H1 (cell line): Measurements from ENCODE around the gene ACADSB. TPM values are rescaled to one million over a fixed set of nuclear protein-coding genes. Genes with fewer than 3 reads are reported as not detected.

Source experiments
- CTCF ChIA-PET: fragments of 300-600 bp; sonication (Branson Sonifier 250); formaldehyde crosslinking; loops from one replicate; lab custom pipeline; 2021; ENCODE audit not compliant: partially characterized antibody; lab: Charles Lee
- POLR2A ChIA-PET: fragments of 300-600 bp; sonication (Branson Sonifier 250); formaldehyde crosslinking; loops from one replicate; lab custom pipeline; 2021; ENCODE audit warnings: inconsistent platforms; ENCODE audit not compliant: partially characterized antibody; lab: Charles Lee
- DNase-seq, 2 experiments: peaks; one replicate each; pipeline versions ENCODE4 v3.0.0 to v3.0.0-alpha.2; 2010 to 2022; ENCODE audit warnings: low spot score in 2 of 2, low read depth in 1 of 2, mixed read lengths in 1 of 2
- FAIRE-seq: peaks from 2 replicates; lab custom pipeline; 2011; peaks lifted over from hg19 to GRCh38; lab: Jason Lieb, UNC
- H2AFZ ChIP-seq: 2 replicates; pipeline ENCODE4 v1.8.1; 2012; ENCODE audit warnings: low read length, inconsistent platforms
- H2AK5ac ChIP-seq: 2 replicates; pipeline ENCODE4 v1.6.1; 2013; ENCODE audit warnings: low read depth, low read length
- H2BK120ac ChIP-seq: replicated peaks from 2 replicates; pipeline ENCODE3; 2013; ENCODE audit warnings: low read depth, low read length, inconsistent platforms
- H2BK12ac ChIP-seq: 2 replicates; pipeline ENCODE4 v1.6.1; 2013; ENCODE audit warnings: low read depth, low read length
- H2BK15ac ChIP-seq: 2 replicates; pipeline ENCODE4 v1.6.1; 2013; ENCODE audit warnings: low read length
- H2BK20ac ChIP-seq: 2 replicates; pipeline ENCODE4 v1.6.1; 2013; ENCODE audit warnings: low read length
- H2BK5ac ChIP-seq: 2 replicates; pipeline ENCODE4 v1.6.1; 2013; ENCODE audit warnings: low read depth, low read length
- H3K14ac ChIP-seq: 2 replicates; pipeline ENCODE4 v1.6.1; 2013; ENCODE audit warnings: inconsistent platforms; ENCODE audit not compliant: insufficient read length
- H3K18ac ChIP-seq: 2 replicates; pipeline ENCODE4 v1.6.1; 2013; ENCODE audit warnings: low read length; ENCODE audit errors: extremely low read depth
- H3K23ac ChIP-seq: 2 replicates; pipeline ENCODE4 v1.6.1; 2013; ENCODE audit warnings: inconsistent platforms; ENCODE audit not compliant: insufficient read length
- H3K23me2 ChIP-seq: 2 replicates; pipeline ENCODE4 v1.6.1; 2013; ENCODE audit warnings: low read depth, low read length
- H3K27ac ChIP-seq: 2 replicates; pipeline ENCODE4 v1.6.1; 2011; ENCODE audit warnings: low read depth, low read length, inconsistent platforms
- H3K27me3 ChIP-seq, 4 experiments: replicated peaks in 1 of 4; 1 replicate in 1 of 4; 2 replicates in 3 of 4; pipeline versions ENCODE4 v1.6.1 to v1.8.1; 2011 to 2013; ENCODE audit warnings: low read length in 3 of 4, mild to moderate bottlenecking in 3 of 4, inconsistent platforms in 2 of 4, mixed read lengths in 2 of 4, moderate library complexity in 1 of 4; ENCODE audit not compliant: control insufficient read depth in 3 of 4, insufficient read depth in 3 of 4; ENCODE audit errors: extremely low read depth in 1 of 4
- H3K36me3 ChIP-seq, 4 experiments: 2 replicates each; pipeline versions ENCODE4 v1.6.1 to v1.8.1; 2011 to 2013; ENCODE audit warnings: mild to moderate bottlenecking in 4 of 4, low read length in 3 of 4, moderate library complexity in 2 of 4, control low read depth in 1 of 4, inconsistent platforms in 1 of 4; ENCODE audit not compliant: insufficient read depth in 4 of 4, control insufficient read depth in 2 of 4
- H3K4ac ChIP-seq: replicated peaks from 2 replicates; pipeline ENCODE3; 2013; ENCODE audit warnings: low read length, low read depth, mixed read lengths, inconsistent platforms; ENCODE audit not compliant: insufficient read length
- H3K4me1 ChIP-seq, 4 experiments: replicated peaks in 1 of 4; 1 replicate in 1 of 4; 2 replicates in 3 of 4; pipeline versions ENCODE4 v1.6.1 to v1.8.1; 2011 to 2013; ENCODE audit warnings: low read length in 3 of 4, inconsistent platforms in 2 of 4, mixed read lengths in 1 of 4; ENCODE audit not compliant: insufficient read depth in 4 of 4, control insufficient read depth in 3 of 4
- H3K4me2 ChIP-seq, 2 experiments: 2 replicates each; pipeline versions ENCODE4 v1.6.1 to v1.8.1; 2011 to 2013; ENCODE audit warnings: low read depth in 2 of 2, low read length in 2 of 2, control low read depth in 1 of 2, inconsistent platforms in 1 of 2, mild to moderate bottlenecking in 1 of 2; ENCODE audit not compliant: insufficient read depth in 1 of 2
- H3K4me3 ChIP-seq, 4 experiments: fragments of 200-600, 300-600 bp in 1 of 4; sonication (generic), shearing (Covaris generic), sonication (Bioruptor Twin) in 1 of 4; 2 replicates each; pipeline versions ENCODE4 v1.5.1 to v1.8.1; 2011 to 2016; ENCODE audit warnings: low read length in 4 of 4, low read depth in 3 of 4, control low read depth in 2 of 4, inconsistent platforms in 2 of 4, mild to moderate bottlenecking in 2 of 4, mixed read lengths in 1 of 4, moderate library complexity in 1 of 4; ENCODE audit not compliant: insufficient read depth in 2 of 4; ENCODE audit errors: extremely low read depth in 1 of 4
- H3K56ac ChIP-seq: replicated peaks from 2 replicates; pipeline ENCODE3; 2013; ENCODE audit warnings: low read depth, mild to moderate bottlenecking, mixed read lengths, low read length, inconsistent platforms; ENCODE audit not compliant: insufficient read length
- H3K79me1 ChIP-seq: 2 replicates; pipeline ENCODE4 v1.6.1; 2013; ENCODE audit warnings: low read depth, low read length, control low read depth
- H3K79me2 ChIP-seq, 2 experiments: 2 replicates each; pipeline versions ENCODE4 v1.6.1 to v1.8.1; 2012 to 2013; ENCODE audit warnings: low read length in 2 of 2, mild to moderate bottlenecking in 2 of 2, inconsistent platforms in 1 of 2; ENCODE audit not compliant: insufficient read depth in 2 of 2, control insufficient read depth in 1 of 2
- H3K9ac ChIP-seq, 4 experiments: replicated peaks in 1 of 4; 1 replicate in 1 of 4; 2 replicates in 3 of 4; pipeline versions ENCODE4 v1.6.1 to v1.8.1; 2011 to 2013; ENCODE audit warnings: low read depth in 3 of 4, low read length in 3 of 4, control low read depth in 2 of 4, mild to moderate bottlenecking in 2 of 4, moderate library complexity in 2 of 4, inconsistent platforms in 1 of 4; ENCODE audit errors: extremely low read depth in 1 of 4
- H3K9me3 ChIP-seq, 2 experiments: 2 replicates each; pipeline versions ENCODE4 v1.6.1 to v1.8.1; 2012 to 2013; ENCODE audit warnings: mild to moderate bottlenecking in 2 of 2, moderate library complexity in 2 of 2, control low read depth in 1 of 2, inconsistent platforms in 1 of 2, low read depth in 1 of 2, low read length in 1 of 2, mixed read lengths in 1 of 2; ENCODE audit not compliant: insufficient read depth in 2 of 2
- H4K20me1 ChIP-seq, 2 experiments: replicated peaks in 1 of 2; 2 replicates each; pipeline versions ENCODE3 to v1.8.1; 2011 to 2013; ENCODE audit warnings: inconsistent platforms in 2 of 2, low read length in 2 of 2, mild to moderate bottlenecking in 1 of 2; ENCODE audit not compliant: insufficient read depth in 2 of 2, control insufficient read depth in 1 of 2
- H4K5ac ChIP-seq: 2 replicates; pipeline ENCODE4 v1.6.1; 2013; ENCODE audit warnings: low read length, low read depth, mixed read lengths, inconsistent platforms; ENCODE audit not compliant: insufficient read length
- H4K8ac ChIP-seq: 2 replicates; pipeline ENCODE4 v1.8.0; 2013; ENCODE audit warnings: mild to moderate bottlenecking, moderate library complexity, low read length, inconsistent platforms; ENCODE audit not compliant: insufficient read depth; ENCODE audit errors: extremely low read depth
- H4K91ac ChIP-seq: replicated peaks from 2 replicates; pipeline ENCODE3; 2013; ENCODE audit warnings: low read length, mixed read lengths, inconsistent platforms; ENCODE audit not compliant: insufficient read length
- ATF2 ChIP-seq: IDR thresholded peaks from 2 replicates; pipeline ENCODE4 v1.6.1; 2012; ENCODE audit warnings: low read length, inconsistent platforms
- CHD2 ChIP-seq: IDR thresholded peaks from 2 replicates; pipeline ENCODE4 v1.6.1; 2012; ENCODE audit warnings: low read length, improper control_type of control experiment
- HDAC2 ChIP-seq, 2 experiments: fragments of 300-600 bp in 1 of 2; sonication (generic) in 1 of 2; IDR thresholded peaks; 2 replicates each; pipeline ENCODE4 v1.6.1; 2011 to 2012; ENCODE audit warnings: low read depth in 2 of 2, low read length in 2 of 2, mild to moderate bottlenecking in 2 of 2, moderate library complexity in 2 of 2, borderline replicate concordance in 1 of 2, inconsistent platforms in 1 of 2
- JUN ChIP-seq: IDR thresholded peaks from 2 replicates; pipeline ENCODE4 v1.6.1; 2011; ENCODE audit warnings: low read depth, mild to moderate bottlenecking, improper control_type of control experiment, low read length
- TAF1 ChIP-seq: IDR thresholded peaks from 2 replicates; pipeline ENCODE4 v1.6.1; 2011; ENCODE audit warnings: mild to moderate bottlenecking, low read depth, low read length
- WGBS, 2 experiments: shearing (Covaris generic) in 1 of 2; methylation state at CpG; one replicate each; pipeline versions ENCODE4 v1.1.6 to v1.1.7; 2013 to 2015; ENCODE audit warnings: low lambda C conversion rate in 2 of 2, mixed read lengths in 2 of 2, inconsistent platforms in 1 of 2, low coverage in 1 of 2, missing lambda C conversion rate in 1 of 2; ENCODE audit not compliant: insufficient replicate concordance in 2 of 2, insufficient coverage in 1 of 2, insufficient read length in 1 of 2; ENCODE audit errors: extremely low coverage in 1 of 2, missing lambda C conversion rate in 1 of 2; 5-methylcytosine and 5-hydroxymethylcytosine counted together
- polyA plus RNA-seq, 7 experiments: library from polyadenylated mRNA; depleted of rRNA in 3 of 7; stranded (reverse) in 5 of 7; unstranded in 2 of 7; fragments of >200 nt in 5 of 7; fragments of 200-250 nt in 2 of 7; gene quantifications; 1 replicate in 5 of 7; 2 replicates in 1 of 7; 4 replicates in 1 of 7; pipeline versions ENCODE4 v1.2.1 to v1.2.3, GENCODE V29; 2011 to 2013; ENCODE audit warnings: missing spikeins in 2 of 7, mixed read lengths in 2 of 7
- total RNA-seq: library from RNA; stranded (reverse); fragmentation: NEBNext Ultra II Directional; extraction: Animal tissue kit (Norgen Biotek cat#: 25700); gene quantifications from 2 replicates; pipeline ENCODE4 v1.2.1, GENCODE V29; 2021

The ACADSB gene
- total and polyA plus RNA-seq, 2 of the 8 experiments (the other 6 are each of a cell fraction or from before 2014, with no cell fraction given) = 5.6 to 11.2 TPM

- no peak overlapping the region for H3K4me2 ChIP-seq
- H2AK5ac ChIP-seq = no peak overlapping the region
- no peaks in the 10 kb centered on the region for H3K27me3 ChIP-seq
- H2BK12ac ChIP-seq = no peak overlapping the region
- POLR2A ChIA-PET = no interaction called here
- no peak overlapping the region for H3K4me3 ChIP-seq
- WGBS, 2 experiments = 83% methylated on average over 18 of the region's 18 CpGs; no CpG with 5 or more reads in 1 of the 2 experiments
- H4K20me1 ChIP-seq = no peaks in the 10 kb centered on the region
- H2BK5ac ChIP-seq = no peak overlapping the region
- CTCF ChIA-PET = interaction anchor here (1.0 to 1.8 kb wide), 3 partner anchors 18 to 81 kb away, joined by 3 to 7 read pairs (median 4); no protein-coding TSS in a partner anchor
- no peak overlapping the region for H2BK120ac ChIP-seq
- no peak overlapping the region for H2BK15ac ChIP-seq
- no peak overlapping the region for H4K91ac ChIP-seq
- H4K8ac ChIP-seq = no peak overlapping the region
- no peak overlapping the region for H3K27ac ChIP-seq
- H3K4me1 ChIP-seq = peaks cover 0 to 8% (median 1%) of the 10 kb centered on the region in 4 experiments; a peak in 2 of 7 replicates
- H3K23ac ChIP-seq = no peak overlapping the region
- H3K56ac ChIP-seq = no peak overlapping the region
- H3K36me3 ChIP-seq = peaks cover 0 to 12% (median 3%) of the 10 kb centered on the region in 4 experiments; a peak in 4 of 8 replicates
- H2BK20ac ChIP-seq = no peak overlapping the region
- H3K18ac ChIP-seq = no peak overlapping the region
- no peak overlapping the region for H2AFZ ChIP-seq
- 0 out of 2 replicates have a peak, but pooled peaks cover 2% of the 10 kb centered on the region for H3K23me2 ChIP-seq
- no peak overlapping the region for H3K9ac ChIP-seq
- H3K79me2 ChIP-seq = no peaks in the 10 kb centered on the region
- FAIRE-seq (no peak), DNase-seq (no peak)
- TF ChIP-seq ATF2 = no peak
- no peak for TF ChIP-seq HDAC2 (IDR thresholded peaks at IDR 0.05; ENCODE audit: borderline replicate concordance in 1 of 2, low read depth in 2 of 2, low read length in 2 of 2)
- TF ChIP-seq CHD2 = no peak
- TF ChIP-seq JUN = no peak
- TF ChIP-seq TAF1 = no peak
- no peak overlapping the region for H3K14ac ChIP-seq
- no peak overlapping the region for H4K5ac ChIP-seq
- no peak overlapping the region for H3K4ac ChIP-seq
- H3K79me1 ChIP-seq = no peaks in the 10 kb centered on the region
- no peaks in the 10 kb centered on the region for H3K9me3 ChIP-seq
Observed at GRCh38 chr10:123038782-123039631, 30.2 kb downstream of the ACADSB start.
